B cell (primary cell): Measurements from ENCODE around the gene ZNF618. TPM values are rescaled to one million over a fixed set of nuclear protein-coding genes. Genes with fewer than 3 reads are reported as not detected.

Source experiments
- ATAC-seq: fragments of 200-7000 bp; cut with Tn5 transposase; one replicate; pipeline ENCODE4 v1.10.0; 2021; ENCODE audit warnings: low read depth, mild to moderate bottlenecking, moderate number of reproducible peaks, moderate library complexity
- CTCF ChIA-PET: fragments of 350-600 bp; sonication (Branson Sonifier 250); formaldehyde crosslinking; loops from one replicate; lab custom pipeline; 2021; ENCODE audit warnings: antibody characterized with exemption, inconsistent platforms; lab: Charles Lee
- POLR2A ChIA-PET: fragments of 350-600 bp; sonication (Branson Sonifier 250); formaldehyde crosslinking; loops from one replicate; lab custom pipeline; 2021; ENCODE audit warnings: antibody characterized with exemption; lab: Charles Lee
- DNase-seq: peaks from one replicate; pipeline ENCODE4 v3.0.0; 2013
- H2AFZ ChIP-seq: 2 replicates; pipeline ENCODE4 v1.6.1; 2012; ENCODE audit warnings: mild to moderate bottlenecking, low read depth, low read length; ENCODE audit not compliant: insufficient read depth, poor library complexity, severe bottlenecking
- H3K27ac ChIP-seq, 2 donors: 1 replicate in 1 of 2; 2 replicates in 1 of 2; pipeline ENCODE4 v1.5.1; 2012 to 2013; ENCODE audit warnings: low read length in 2 of 2, mild to moderate bottlenecking in 2 of 2, moderate library complexity in 1 of 2
- H3K27me3 ChIP-seq, 4 experiments: fragments of 200-600 bp in 1 of 4; sonication (generic) in 1 of 4; replicated peaks in 1 of 4; 1 replicate in 2 of 4; 2 replicates in 2 of 4; pipeline versions ENCODE4 v1.6.1 to v1.7.0; 2013 to 2016; ENCODE audit warnings: low read length in 3 of 4, mild to moderate bottlenecking in 2 of 4, mixed read lengths in 1 of 4, moderate library complexity in 1 of 4; ENCODE audit not compliant: insufficient read depth in 4 of 4, control insufficient read depth in 3 of 4; ENCODE audit errors: control extremely low read depth in 1 of 4
- H3K36me3 ChIP-seq, 2 experiments: replicated peaks in 1 of 2; 1 replicate in 1 of 2; 2 replicates in 1 of 2; pipeline versions ENCODE4 v1.6.1 to v1.7.1; 2013; ENCODE audit warnings: low read length in 1 of 2; ENCODE audit not compliant: insufficient read depth in 2 of 2, control insufficient read depth in 1 of 2; ENCODE audit errors: control extremely low read depth in 1 of 2, extremely low read depth in 1 of 2
- H3K4me1 ChIP-seq, 2 donors: fragments of 200-600 bp in 1 of 2; sonication (generic) in 1 of 2; 1 replicate in 1 of 2; 2 replicates in 1 of 2; pipeline versions ENCODE4 v1.5.1 to v1.6.1; 2013 to 2017; ENCODE audit warnings: low read length in 2 of 2; ENCODE audit not compliant: control insufficient read depth in 2 of 2, insufficient read depth in 2 of 2
- H3K4me2 ChIP-seq: replicated peaks from 2 replicates; pipeline ENCODE3; 2012; ENCODE audit warnings: mild to moderate bottlenecking, low read depth, low read length; ENCODE audit not compliant: poor library complexity, severe bottlenecking
- H3K4me3 ChIP-seq, 5 experiments: fragments of 200-600 bp in 1 of 5; sonication (generic) in 1 of 5; 1 replicate in 3 of 5; 2 replicates in 2 of 5; pipeline versions ENCODE4 v1.5.1 to v1.7.0; 2011 to 2016; ENCODE audit warnings: low read length in 4 of 5, mild to moderate bottlenecking in 4 of 5, low read depth in 2 of 5, control low read depth in 1 of 5, moderate library complexity in 1 of 5; ENCODE audit not compliant: insufficient read depth in 1 of 5; ENCODE audit errors: control extremely low read depth in 1 of 5, extremely low read depth in 1 of 5
- H3K79me2 ChIP-seq: fragments of 200-600 bp; sonication (generic); one replicate; pipeline ENCODE4 v1.6.0; 2016; ENCODE audit warnings: low read length; ENCODE audit not compliant: control insufficient read depth, insufficient read depth
- H3K9ac ChIP-seq: fragments of 200-600 bp; sonication (generic); 2 replicates; pipeline ENCODE4 v1.6.1; 2017; ENCODE audit warnings: mild to moderate bottlenecking, low read length, moderate library complexity
- H3K9me3 ChIP-seq, 3 donors: one replicate each; pipeline versions ENCODE4 v1.6.1 to v1.7.1; 2013; ENCODE audit warnings: low read length in 2 of 3; ENCODE audit not compliant: control insufficient read depth in 2 of 3, insufficient read depth in 1 of 3; ENCODE audit errors: control extremely low read depth in 1 of 3
- H4K20me1 ChIP-seq: 2 replicates; pipeline ENCODE4 v1.6.0; 2012; ENCODE audit warnings: mild to moderate bottlenecking, low read length; ENCODE audit not compliant: insufficient read depth, control insufficient read depth, poor library complexity, severe bottlenecking
- H3K27ac Mint-ChIP-seq: one replicate; pipeline ENCODE4 v1.8.0; 2021; ENCODE audit warnings: mixed read lengths
- H3K27me3 Mint-ChIP-seq: one replicate; pipeline ENCODE4 v1.8.0; 2021; ENCODE audit warnings: mixed read lengths
- H3K4me1 Mint-ChIP-seq: one replicate; pipeline ENCODE4 v1.8.0; 2021; ENCODE audit warnings: mixed read lengths
- H3K4me3 Mint-ChIP-seq: one replicate; pipeline ENCODE4 v1.8.0; 2021; ENCODE audit warnings: mixed read lengths
- H3K9me3 Mint-ChIP-seq: one replicate; pipeline ENCODE4 v1.8.0; 2022; ENCODE audit warnings: mixed read lengths; ENCODE audit not compliant: insufficient read depth
- CTCF ChIP-seq: fragments of 200-600 bp; IDR thresholded peaks from one replicate; pipeline ENCODE4 v1.8.0; 2022; ENCODE audit warnings: antibody characterized with exemption, mild to moderate bottlenecking
- EZH2 ChIP-seq: IDR thresholded peaks from 2 replicates; pipeline ENCODE4 v1.6.1; 2012; ENCODE audit warnings: borderline replicate concordance, low read depth, mild to moderate bottlenecking, moderate library complexity, low read length; ENCODE audit not compliant: insufficient read depth, poor library complexity, severe bottlenecking
- whole genome bisulfite sequencing: methylation state at CpG from one replicate; pipeline ENCODE4 v1.1.5; 2013; ENCODE audit warnings: missing lambda C conversion rate; ENCODE audit not compliant: insufficient coverage; 5-methylcytosine and 5-hydroxymethylcytosine counted together
- intact Hi-C: fragments of 100-400 bp; cut with micrococcal nuclease; formaldehyde crosslinking; loops from one replicate; pipeline ENCODE4 v1.10.0; 2022
- polyA plus RNA-seq: library from polyadenylated mRNA; depleted of rRNA; stranded (reverse); fragments of >200 nt; gene quantifications from 2 replicates; pipeline ENCODE4 v1.2.3, GENCODE V29; 2012
- total RNA-seq, 2 donors: library from RNA; stranded (reverse); fragments of 120-200 nt in 1 of 2; gene quantifications; 1 replicate in 1 of 2; 2 replicates in 1 of 2; pipeline versions ENCODE4 v1.2.3 to v1.2.4, GENCODE V29; 2013 to 2022

Gene ZNF618
- total and polyA plus RNA-seq, 2 donors (not counting 1 experiment from before 2014, with no cell fraction given), result 1.4 to 2.5 TPM

- intact Hi-C loops, result no loop called here
- H3K27ac ChIP-seq, result no peak overlapping the region
- CTCF ChIA-PET, result interaction anchor here (1.0 kb wide), 1 partner anchor 204 kb away, joined by 3 read pairs; no protein-coding TSS in a partner anchor
Observed at GRCh38 chr9:114086607-114087006, 210.5 kb downstream of the ZNF618 start.

GRCh38 chr9:114087721-114088120 is 211.6 kb downstream of the ZNF618 start:
- Mint-ChIP-seq H3K27ac (no peak overlapping the region), H3K27me3 (peaks cover 15% of the 10 kb centered on the region), H3K9me3 (no peaks in the 10 kb centered on the region), H3K4me1 (no peaks in the 10 kb centered on the region), H3K4me3 (no peak overlapping the region)
- no peak overlapping the region for H3K27ac ChIP-seq
- H3K36me3 ChIP-seq, result no peaks in the 10 kb centered on the region
- no peaks in the 10 kb centered on the region for H3K4me1 ChIP-seq
- H3K9me3 ChIP-seq, result no peaks in the 10 kb centered on the region
- intact Hi-C loops, result no loop called here
- H3K9ac ChIP-seq, result no peak overlapping the region
- DNase-seq, result no peak
- H3K27me3 ChIP-seq, result no peaks in the 10 kb centered on the region
- WGBS, result 86% methylated on average over 3 of the region's 7 CpGs
- no peak for ATAC-seq
- no peak overlapping the region for H3K4me2 ChIP-seq
- H2AFZ ChIP-seq, result no peak overlapping the region
- H4K20me1 ChIP-seq, result no peaks in the 10 kb centered on the region
- no peak for TF ChIP-seq CTCF
- no peak for TF ChIP-seq EZH2
- POLR2A ChIA-PET, result no interaction called here
- CTCF ChIA-PET, result interaction anchor here (1.0 kb wide), 1 partner anchor 20 kb away, joined by 3 read pairs; no protein-coding TSS in a partner anchor
- no peaks in the 10 kb centered on the region for H3K79me2 ChIP-seq
- H3K4me3 ChIP-seq, result no peak overlapping the region

More at GRCh38 chr9:114086607-114087006, 210.5 kb downstream of the ZNF618 start:
- Histone ChIP-seq H3K79me2 (no peaks in the 10 kb centered on the region), H3K4me1 (no peaks in the 10 kb centered on the region), H3K9me3 (no peaks in the 10 kb centered on the region), H3K4me3 (no peak overlapping the region), H3K36me3 (no peaks in the 10 kb centered on the region), H3K9ac (no peak overlapping the region), H3K4me2 (no peak overlapping the region), H4K20me1 (no peaks in the 10 kb centered on the region), H2AFZ (no peak overlapping the region), H3K27me3 (no peaks in the 10 kb centered on the region)
- POLR2A ChIA-PET, result no interaction called here
- peaks cover 19% of the 10 kb centered on the region for H3K27me3 Mint-ChIP-seq
- DNase-seq (no peak), ATAC-seq (no peak)
- 79% methylated on average over 3 of the region's 4 CpGs for WGBS
- H3K9me3 Mint-ChIP-seq, result no peaks in the 10 kb centered on the region
- H3K4me1 Mint-ChIP-seq, result no peaks in the 10 kb centered on the region
- H3K27ac Mint-ChIP-seq, result no peak overlapping the region
- H3K4me3 Mint-ChIP-seq, result no peak overlapping the region
- TF ChIP-seq EZH2 (no peak), CTCF (no peak)
